DND-41 (cell line): ENCODE results near the gene SLC13A3.

ENCODE experiments used
- EZH2 ChIP-seq: IDR thresholded peaks from 3 replicates; pipeline ENCODE4 v1.6.1; 2012; ENCODE audit warnings: borderline replicate concordance, low read depth, mild to moderate bottlenecking, moderate library complexity, low read length, inconsistent platforms; ENCODE audit not compliant: severe bottlenecking
- TF ChIP-seq, protein P1 (sequence below): IDR thresholded peaks from 2 replicates; pipeline ENCODE4 v1.5.1; 2012; ENCODE audit warnings: borderline replicate concordance, low read length, moderate library complexity, mild to moderate bottlenecking; ENCODE audit not compliant: poor library complexity, severe bottlenecking; ENCODE audit errors: extremely low read depth

DNA sequence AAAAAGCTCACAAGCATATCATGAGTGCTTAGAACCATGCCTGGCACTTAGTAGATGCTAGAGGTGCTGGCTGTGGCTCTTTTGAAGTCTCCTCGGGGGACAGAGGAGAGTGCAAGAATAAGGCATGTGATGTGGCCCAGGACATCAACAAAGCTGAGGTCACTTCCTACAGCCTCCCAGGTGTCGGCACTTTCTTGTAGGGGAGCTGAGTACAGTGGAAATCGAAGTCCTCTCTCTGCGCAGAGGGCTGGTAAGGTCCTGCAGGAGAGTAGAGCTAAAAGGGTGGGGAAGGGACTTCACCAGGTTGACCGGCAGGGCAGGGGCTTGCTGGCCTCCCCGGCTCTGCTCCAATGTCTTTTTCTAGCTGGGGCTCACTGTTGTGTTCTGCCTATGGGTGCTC lies 11.2 kb downstream of the SLC13A3 start:
- TF ChIP-seq, protein P1, sequence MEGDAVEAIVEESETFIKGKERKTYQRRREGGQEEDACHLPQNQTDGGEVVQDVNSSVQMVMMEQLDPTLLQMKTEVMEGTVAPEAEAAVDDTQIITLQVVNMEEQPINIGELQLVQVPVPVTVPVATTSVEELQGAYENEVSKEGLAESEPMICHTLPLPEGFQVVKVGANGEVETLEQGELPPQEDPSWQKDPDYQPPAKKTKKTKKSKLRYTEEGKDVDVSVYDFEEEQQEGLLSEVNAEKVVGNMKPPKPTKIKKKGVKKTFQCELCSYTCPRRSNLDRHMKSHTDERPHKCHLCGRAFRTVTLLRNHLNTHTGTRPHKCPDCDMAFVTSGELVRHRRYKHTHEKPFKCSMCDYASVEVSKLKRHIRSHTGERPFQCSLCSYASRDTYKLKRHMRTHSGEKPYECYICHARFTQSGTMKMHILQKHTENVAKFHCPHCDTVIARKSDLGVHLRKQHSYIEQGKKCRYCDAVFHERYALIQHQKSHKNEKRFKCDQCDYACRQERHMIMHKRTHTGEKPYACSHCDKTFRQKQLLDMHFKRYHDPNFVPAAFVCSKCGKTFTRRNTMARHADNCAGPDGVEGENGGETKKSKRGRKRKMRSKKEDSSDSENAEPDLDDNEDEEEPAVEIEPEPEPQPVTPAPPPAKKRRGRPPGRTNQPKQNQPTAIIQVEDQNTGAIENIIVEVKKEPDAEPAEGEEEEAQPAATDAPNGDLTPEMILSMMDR = no peak
- no peak for TF ChIP-seq EZH2
